ENCODE data around the gene MS4A15.

GRCh38 chr11:60780774-60781173 is 24.1 kb downstream of the MS4A15 start:
- TF ChIP-seq CTCF (IDR thresholded peaks at IDR 0.05) (no peak), POLR2A (IDR thresholded peaks at IDR 0.05) (no peak)
